Small intestine (tissue), 7 donors: ENCODE data around the gene SLC2A8. TPM values are rescaled to one million over a fixed set of nuclear protein-coding genes. Genes with fewer than 3 reads are reported as not detected.

ENCODE experiments used
- DNase-seq, 2 donors: peaks; one replicate each; pipeline versions ENCODE4 v3.0.0 to v3.0.0-alpha.2; 2013
- FAIRE-seq: peaks from 2 replicates; lab custom pipeline; 2012; peaks lifted over from hg19 to GRCh38; lab: Jason Lieb, UNC
- H3K27ac ChIP-seq, 3 donors: one replicate each; pipeline ENCODE4 v1.5.1; 2013; ENCODE audit warnings: low read length in 2 of 3, mild to moderate bottlenecking in 2 of 3, control low read depth in 1 of 3, inconsistent platforms in 1 of 3, low read depth in 1 of 3, moderate library complexity in 1 of 3
- H3K27me3 ChIP-seq, 3 donors: one replicate each; pipeline ENCODE4 v1.6.1; 2013; ENCODE audit warnings: low read length in 3 of 3, inconsistent platforms in 1 of 3; ENCODE audit not compliant: control insufficient read depth in 3 of 3, insufficient read depth in 3 of 3
- H3K36me3 ChIP-seq, 3 donors: one replicate each; pipeline ENCODE4 v1.6.1; 2013; ENCODE audit warnings: low read length in 3 of 3, inconsistent platforms in 1 of 3, low read depth in 1 of 3, mild to moderate bottlenecking in 1 of 3, moderate library complexity in 1 of 3; ENCODE audit not compliant: control insufficient read depth in 3 of 3, insufficient read depth in 2 of 3
- H3K4me1 ChIP-seq, 3 donors: one replicate each; pipeline ENCODE4 v1.6.1; 2013; ENCODE audit warnings: low read length in 2 of 3, inconsistent platforms in 1 of 3, low read depth in 1 of 3, mild to moderate bottlenecking in 1 of 3, moderate library complexity in 1 of 3; ENCODE audit not compliant: control insufficient read depth in 3 of 3, insufficient read depth in 2 of 3
- H3K4me3 ChIP-seq, 3 donors: one replicate each; pipeline ENCODE4 v1.5.1; 2013; ENCODE audit warnings: low read length in 3 of 3, control low read depth in 1 of 3, inconsistent platforms in 1 of 3, low read depth in 1 of 3, mild to moderate bottlenecking in 1 of 3, moderate library complexity in 1 of 3
- H3K9me3 ChIP-seq, 2 donors: one replicate each; pipeline ENCODE4 v1.6.1; 2013; ENCODE audit warnings: low read depth in 1 of 2, low read length in 1 of 2; ENCODE audit not compliant: control insufficient read depth in 2 of 2, insufficient read depth in 1 of 2
- WGBS, 3 donors: extraction: QIAGEN DNeasy Blood & Tissue Kit; methylation state at CpG; one replicate each; pipeline ENCODE4 v1.1.7; 2013; 5-methylcytosine and 5-hydroxymethylcytosine counted together
- polyA plus RNA-seq, 4 donors: library from polyadenylated mRNA; stranded (reverse) in 3 of 4; unstranded in 1 of 4; fragments of 200-250 nt in 3 of 4; fragments of 120-200 nt in 1 of 4; gene quantifications; one replicate each; pipeline versions ENCODE4 v1.2.1 to v1.2.3, GENCODE V29; 2013
- donor health status: healthy with polysubstance abuse.
- donor health status: control.
- donor health status: control.
- donor health status: Bipolar disorder and iron deficiency.
- donor health status: healthy.

The SLC2A8 gene
- polyA plus RNA-seq, 4 donors: 17.2 to 62.1 (median 20.7) TPM

DNA sequence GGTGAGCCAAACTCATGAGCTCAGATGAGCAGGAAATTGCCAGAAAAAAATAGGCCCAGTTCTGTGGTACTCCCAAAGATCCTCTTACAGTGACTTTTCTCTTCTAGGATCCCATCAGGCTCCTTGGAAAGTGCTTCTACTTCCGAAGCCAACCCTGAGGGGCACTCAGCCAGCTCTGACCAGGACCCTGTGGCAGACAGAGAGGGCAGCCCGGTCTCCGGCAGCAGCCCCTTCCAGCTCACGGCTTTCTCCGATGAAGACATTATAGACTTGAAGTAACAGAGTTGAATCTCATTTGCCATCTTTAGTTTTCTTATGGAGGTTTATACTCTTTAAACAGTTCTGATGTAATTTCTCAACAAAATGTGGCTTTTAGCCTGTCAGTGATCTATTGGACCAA is 4.0 kb upstream of the SLC2A8 start:
- WGBS, 3 donors: 90 to 95% (median 94%) methylated on average over 5 of the region's 5 CpGs
- Histone ChIP-seq H3K4me1 (peaks cover 2 to 74% (median 5%) of the 10 kb centered on the region in 3 donors), H3K4me3 (no peak overlapping the region), H3K27ac (peak overlapping the region in 1 of 3 donors; percentile 65), H3K9me3 (no peaks in the 10 kb centered on the region), H3K27me3 (no peaks in the 10 kb centered on the region), H3K36me3 (peaks cover 0 to 12% (median 0%) of the 10 kb centered on the region in 3 donors)
- DNase-seq (no peak), FAIRE-seq (no peak)

GRCh38 chr9:127393645-127394044 is 3.3 kb upstream of the SLC2A8 start:
- FAIRE-seq: no peak
- 15 to 49% (median 38%) methylated on average over 2 of the region's 2 CpGs for WGBS, 3 donors
- Histone ChIP-seq H3K36me3 (peaks cover 0 to 18% (median 0%) of the 10 kb centered on the region in 3 donors), H3K27ac (peak overlapping the region in 1 of 3 donors; percentile 65), H3K4me1 (peaks cover 2 to 73% (median 5%) of the 10 kb centered on the region in 3 donors), H3K9me3 (no peaks in the 10 kb centered on the region), H3K27me3 (no peaks in the 10 kb centered on the region), H3K4me3 (no peak overlapping the region)
- DNase-seq: peak in 1 of 2 donors; percentile 51

- H3K4me3 ChIP-seq: peak overlapping the region in 1 of 3 donors; percentile 65
- peak overlapping the region in 1 of 3 donors; percentile 93 for H3K27ac ChIP-seq
- WGBS, 3 donors: 60 to 75% (median 69%) methylated on average over 7 of the region's 7 CpGs
- H3K4me1 ChIP-seq: peaks cover 0 to 63% (median 1%) of the 10 kb centered on the region in 3 donors
- H3K36me3 ChIP-seq: peaks cover 0 to 38% (median 0%) of the 10 kb centered on the region in 3 donors
- no peaks in the 10 kb centered on the region for H3K9me3 ChIP-seq
- no peaks in the 10 kb centered on the region for H3K27me3 ChIP-seq
- DNase-seq: peak in 1 of 2 donors; percentile 62
- FAIRE-seq: no peak
Observed at GRCh38 chr9:127395497-127396252, 1.3 kb upstream of the SLC2A8 start.

GRCh38 chr9:127396253-127396807 is 639 bp upstream of the SLC2A8 start:
- DNase-seq: no peak
- WGBS, 3 donors: 2 to 9% (median 4%) methylated on average over 27 of the region's 27 CpGs
- Histone ChIP-seq H3K36me3 (peaks cover 0 to 42% (median 0%) of the 10 kb centered on the region in 3 donors), H3K9me3 (no peaks in the 10 kb centered on the region), H3K27ac (peak overlapping the region in 2 of 3 donors; percentile 63 to 93), H3K27me3 (no peaks in the 10 kb centered on the region), H3K4me1 (peaks cover 0 to 57% (median 0%) of the 10 kb centered on the region in 3 donors), H3K4me3 (peak overlapping the region; percentile 17 to 65 (median 56))
- no peak for FAIRE-seq

DNA sequence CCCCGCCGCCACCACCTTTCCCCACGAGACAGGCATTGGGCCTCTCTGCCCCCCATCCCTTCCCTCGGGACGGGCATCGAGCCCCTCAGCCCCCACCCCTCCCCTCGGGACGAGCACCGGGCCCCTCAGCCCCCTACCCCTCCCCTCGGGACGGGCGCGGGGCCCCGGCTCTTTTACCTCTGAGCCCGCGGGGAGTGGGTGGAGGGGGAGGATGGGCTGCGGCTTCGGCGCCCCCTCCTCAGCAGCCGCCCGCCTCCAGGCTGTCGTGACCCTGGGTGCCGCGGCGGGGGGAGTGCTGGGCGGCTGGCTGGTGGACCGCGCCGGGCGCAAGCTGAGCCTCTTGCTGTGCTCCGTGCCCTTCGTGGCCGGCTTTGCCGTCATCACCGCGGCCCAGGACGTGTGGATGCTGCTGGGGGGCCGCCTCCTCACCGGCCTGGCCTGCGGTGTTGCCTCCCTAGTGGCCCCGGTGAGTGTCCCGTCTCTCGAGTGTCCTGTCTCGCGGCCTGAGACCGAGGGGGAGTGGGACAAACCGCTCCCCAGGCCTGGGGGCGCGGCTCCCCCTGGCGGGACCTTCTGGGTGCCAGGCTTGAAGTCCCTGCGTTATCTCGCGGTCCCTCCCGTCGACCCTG is 791 bp downstream of the SLC2A8 start:
- peaks cover 0 to 45% (median 3%) of the 10 kb centered on the region in 3 donors for H3K36me3 ChIP-seq
- peak; percentile 50 to 85 for DNase-seq
- peak overlapping the region; percentile 56 to 93 (median 66) for H3K4me3 ChIP-seq
- peak overlapping the region; percentile 83 to 95 (median 85) for H3K27ac ChIP-seq
- H3K9me3 ChIP-seq: no peaks in the 10 kb centered on the region
- no peaks in the 10 kb centered on the region for H3K27me3 ChIP-seq
- FAIRE-seq: no peak
- H3K4me1 ChIP-seq: peaks cover 0 to 51% (median 0%) of the 10 kb centered on the region in 3 donors
- 1 to 4% (median 1%) methylated on average over 39 to 55 of the region's 55 CpGs for WGBS, 3 donors

- Histone ChIP-seq H3K27me3 (no peaks in the 10 kb centered on the region), H3K36me3 (peaks cover 0 to 49% (median 3%) of the 10 kb centered on the region in 3 donors), H3K4me3 (peak overlapping the region in 2 of 3 donors; percentile 66 to 93), H3K27ac (peak overlapping the region in 1 of 3 donors; percentile 83), H3K4me1 (peaks cover 0 to 48% (median 0%) of the 10 kb centered on the region in 3 donors), H3K9me3 (no peaks in the 10 kb centered on the region)
- DNase-seq (peak in 1 of 2 donors; percentile 8), FAIRE-seq (no peak)
- 21 to 38% (median 35%) methylated on average over 5 of the region's 5 CpGs for WGBS, 3 donors
Observed at GRCh38 chr9:127398275-127398647, 1.3 kb downstream of the SLC2A8 start.

- WGBS, 3 donors: 76 to 85% (median 80%) methylated on average over 13 of the region's 13 CpGs
- Histone ChIP-seq H3K36me3 (peaks cover under 1 to 55% (median 3%) of the 10 kb centered on the region in 3 donors), H3K9me3 (no peaks in the 10 kb centered on the region), H3K4me1 (peaks cover 0 to 44% (median 0%) of the 10 kb centered on the region in 3 donors), H3K27ac (peak overlapping the region in 1 of 3 donors; percentile 83), H3K4me3 (peak overlapping the region in 2 of 3 donors; percentile 66 to 93), H3K27me3 (no peaks in the 10 kb centered on the region)
- FAIRE-seq: no peak
- DNase-seq: no peak
Observed at GRCh38 chr9:127398715-127399400, 1.9 kb downstream of the SLC2A8 start.
